HG03159 (cell line): ENCODE data around the gene JCAD.
"Not testable (repeated sequence)": the region's sequence is repeated elsewhere in the genome, so short reads cannot be mapped to it uniquely, and the experiment has no call there.

ENCODE experiments used
- ATAC-seq: cut with Tn5 transposase; IDR thresholded peaks from one replicate; pipeline ENCODE4 v1.9.1; 2021; ENCODE audit warnings: mild to moderate bottlenecking, moderate library complexity; ENCODE audit not compliant: unreplicated experiment

Gene JCAD

GRCh38 chr10:30028006-30028737, 31.2 kb downstream of the JCAD start:
- no peak for ATAC-seq

- ATAC-seq: peak; percentile 92
Measured at GRCh38 chr10:30027057-30028005, 32.1 kb downstream of the JCAD start.

GRCh38 chr10:30026578-30026977, 32.8 kb downstream of the JCAD start:
- ATAC-seq: no peak

GRCh38 chr10:30026080-30026479, 33.3 kb downstream of the JCAD start:
- no peak for ATAC-seq

- not testable (repeated sequence) for ATAC-seq
Measured at GRCh38 chr10:30025428-30025827, 34.0 kb downstream of the JCAD start.

- ATAC-seq: no peak
Measured at GRCh38 chr10:30022590-30022989, 36.8 kb downstream of the JCAD start.

- no peak for ATAC-seq
Measured at GRCh38 chr10:30019468-30019867, 39.9 kb downstream of the JCAD start.

- no peak for ATAC-seq
Measured at GRCh38 chr10:30018496-30018895, 40.9 kb downstream of the JCAD start.

GRCh38 chr10:30017966-30018365, 41.4 kb downstream of the JCAD start:
- no peak for ATAC-seq

GRCh38 chr10:30017556-30017955, 41.8 kb downstream of the JCAD start:
- no peak for ATAC-seq

GRCh38 chr10:30014511-30014910, 44.9 kb downstream of the JCAD start:
- no peak for ATAC-seq

GRCh38 chr10:30013757-30014156, 45.6 kb downstream of the JCAD start:
- no peak for ATAC-seq

GRCh38 chr10:30011956-30012647, 47.3 kb downstream of the JCAD start:
- ATAC-seq: no peak

- ATAC-seq: no peak
Measured at GRCh38 chr10:30011396-30011795, 48.0 kb downstream of the JCAD start.

- no peak for ATAC-seq
Measured at GRCh38 chr10:30007406-30007805, 52.0 kb downstream of the JCAD start.

GRCh38 chr10:30006410-30006809, 53.0 kb downstream of the JCAD start:
- ATAC-seq: no peak

GRCh38 chr10:30005116-30005515, 54.3 kb downstream of the JCAD start:
- not testable (repeated sequence) for ATAC-seq

- ATAC-seq: no peak
Measured at GRCh38 chr10:30002426-30003266, 56.7 kb downstream of the JCAD start.

- no peak for ATAC-seq
Measured at GRCh38 chr10:30000802-30001571, 58.4 kb downstream of the JCAD start.
